GM19238 (cell line): Measurements from ENCODE around the gene RMI2.

ENCODE experiments used
- DNase-seq: peaks from one replicate; pipeline ENCODE4 v3.0.0; 2011; ENCODE audit warnings: low spot score; ENCODE audit not compliant: insufficient read length

Gene RMI2

GRCh38 chr16:11380836-11381235, 35.6 kb downstream of the RMI2 start:
- DNase-seq, result no peak

DNA sequence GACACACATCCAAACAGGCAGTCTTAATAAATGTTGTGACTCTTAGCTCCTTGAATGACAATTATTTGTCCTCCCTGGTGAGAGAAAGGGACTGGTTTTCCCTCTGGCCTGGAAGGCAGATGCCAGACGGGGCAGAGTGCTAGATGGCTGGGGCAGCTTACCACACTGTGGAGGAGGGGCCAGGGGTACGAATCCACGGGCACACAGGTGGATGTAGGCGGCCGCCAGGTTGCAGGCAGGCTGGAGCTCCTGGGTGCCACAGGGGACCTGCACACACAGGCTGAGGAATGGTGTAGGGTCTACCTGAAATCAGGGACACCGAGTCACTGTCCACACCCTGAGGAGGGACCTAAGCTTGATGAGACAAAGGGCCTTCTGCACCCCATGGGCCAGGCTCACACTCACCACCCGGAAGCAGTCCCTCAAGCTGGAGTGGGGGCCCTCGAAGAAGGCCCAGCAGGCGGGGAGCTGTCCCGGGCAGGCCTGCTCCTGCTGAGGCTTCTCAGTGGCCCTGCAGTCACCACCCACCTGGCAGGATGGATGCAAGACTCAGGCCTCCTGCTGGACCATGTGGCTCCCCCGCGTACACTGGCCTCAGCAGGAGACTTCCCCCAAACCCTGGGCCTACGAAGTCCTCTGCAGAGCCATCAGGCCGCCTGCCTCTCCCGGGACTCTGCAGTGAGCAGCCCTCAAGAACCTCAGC, 38.4 kb downstream of the RMI2 start:
- DNase-seq, result no peak

DNA sequence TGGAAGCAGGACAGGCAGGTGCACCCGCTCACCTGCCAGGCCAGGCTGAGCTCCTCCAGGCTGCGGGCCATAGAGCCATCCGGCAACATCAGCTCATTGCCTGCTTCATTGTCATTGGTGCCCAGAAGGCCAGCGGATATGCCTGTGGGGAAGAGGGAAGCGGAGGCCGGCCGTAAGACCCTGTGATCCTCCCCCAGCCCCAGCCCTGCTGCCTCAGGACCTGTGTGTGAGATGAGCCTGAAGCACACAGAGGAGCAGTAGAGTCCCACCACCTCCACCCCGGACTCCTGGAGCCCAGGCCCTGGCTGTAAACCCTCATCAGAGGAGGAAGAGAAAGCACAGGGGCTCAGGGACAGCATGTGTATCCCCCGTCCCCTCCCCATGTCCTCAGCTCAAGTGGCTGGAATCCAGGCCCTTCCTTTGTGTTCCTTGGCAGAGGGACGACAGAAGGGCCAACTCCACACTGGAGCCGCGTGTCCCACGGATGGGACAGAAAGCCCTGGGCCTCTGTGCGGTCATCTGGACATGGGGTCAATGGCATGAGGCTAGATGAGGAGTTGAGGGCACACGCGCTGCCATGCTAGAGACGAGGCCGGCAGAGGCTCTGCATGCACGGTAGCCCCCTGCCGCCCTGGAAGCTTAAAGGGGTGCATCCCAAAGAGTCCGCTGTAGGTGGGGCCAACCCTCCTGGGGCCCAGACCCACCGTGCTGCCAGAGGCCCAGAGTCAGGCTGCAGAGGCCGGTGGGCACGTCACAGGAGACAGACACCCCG, 39.1 kb downstream of the RMI2 start:
- DNase-seq, result no peak

DNA sequence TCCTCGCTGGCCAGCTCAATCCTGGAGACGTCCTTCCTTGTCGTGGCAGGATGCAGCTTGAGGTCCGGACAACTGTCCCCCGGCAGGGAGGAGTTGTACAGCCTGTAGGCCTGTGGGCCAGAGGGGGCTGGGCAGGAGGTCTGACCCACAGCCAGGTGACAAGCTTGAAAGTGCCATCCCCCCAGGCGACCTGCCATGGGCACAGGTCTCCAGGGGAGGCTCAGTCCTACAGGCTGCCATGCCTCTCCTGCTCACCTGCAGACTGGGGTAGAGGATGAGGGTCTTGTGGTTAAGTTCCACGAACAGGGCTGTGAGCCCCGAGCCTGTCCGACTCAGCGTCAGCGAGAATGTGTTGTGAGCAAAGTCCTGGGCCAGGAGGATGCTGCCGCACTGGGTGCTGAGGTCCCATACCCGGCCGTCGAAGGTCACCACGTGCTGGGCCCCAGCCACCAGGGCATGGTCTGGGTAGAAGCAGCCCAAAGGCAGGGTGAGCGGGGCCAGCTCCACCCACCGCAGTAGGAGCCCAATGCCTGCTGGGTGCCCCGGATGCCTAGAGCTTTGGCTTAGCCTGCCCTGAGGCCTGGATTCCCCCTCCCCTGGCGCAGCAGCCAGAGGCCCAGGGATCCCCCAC, 39.8 kb downstream of the RMI2 start:
- DNase-seq, result no peak

DNA sequence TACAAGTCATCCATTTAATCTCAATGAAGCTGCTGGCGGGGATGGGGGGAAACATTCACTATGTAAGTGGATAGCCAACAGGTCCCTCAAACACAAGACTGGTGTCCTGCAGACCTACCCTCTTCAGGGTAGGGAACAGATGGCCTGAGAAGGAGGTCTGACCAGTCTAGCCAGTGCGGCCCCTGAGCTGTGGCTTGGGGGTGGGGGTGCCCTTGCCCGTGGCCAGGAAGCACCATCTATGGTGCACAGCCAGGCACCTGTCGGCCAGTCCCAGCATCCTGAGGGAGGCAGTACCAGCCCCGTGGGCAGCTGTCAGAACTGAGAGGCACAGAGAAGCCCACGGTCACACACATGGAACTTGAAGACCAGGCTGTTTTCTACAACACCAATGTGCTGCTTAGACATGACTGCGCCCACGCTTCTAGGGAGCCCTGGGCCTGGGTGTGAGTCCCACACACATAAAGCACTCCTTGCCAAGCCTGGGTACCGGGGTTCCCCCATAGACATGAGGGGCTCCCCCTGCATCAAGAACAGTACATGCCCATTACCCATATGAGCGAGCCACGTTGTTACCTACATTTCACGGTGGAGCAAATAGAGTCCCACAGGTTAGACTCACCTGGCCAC, 40.9 kb downstream of the RMI2 start:
- DNase-seq, result no peak

GRCh38 chr16:11386791-11387546, 41.7 kb downstream of the RMI2 start:
- no peak for DNase-seq

DNA sequence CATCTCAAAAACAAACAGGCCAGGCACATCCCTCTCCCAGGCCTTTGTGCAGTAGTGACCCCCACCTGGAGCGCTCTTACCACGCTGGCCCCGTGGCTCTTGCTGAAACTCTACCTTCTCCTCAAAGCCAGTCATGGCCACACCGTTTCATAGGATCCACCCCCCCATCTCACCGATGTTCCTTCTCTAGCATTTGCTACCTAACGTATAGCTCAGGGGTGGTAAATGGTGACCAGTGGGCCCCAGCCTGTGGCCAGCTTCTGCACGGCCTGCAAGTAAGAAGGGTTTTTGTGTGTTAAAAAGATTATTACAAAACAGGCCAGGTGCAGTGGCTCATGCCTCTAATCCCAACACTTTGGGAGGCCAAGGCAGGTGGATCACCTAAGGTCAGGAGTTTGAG, 43.8 kb downstream of the RMI2 start:
- DNase-seq, result no peak

- DNase-seq, result no peak
These were observed 44.6 kb downstream of the RMI2 start for GRCh38 chr16:11389631-11390565.

DNA sequence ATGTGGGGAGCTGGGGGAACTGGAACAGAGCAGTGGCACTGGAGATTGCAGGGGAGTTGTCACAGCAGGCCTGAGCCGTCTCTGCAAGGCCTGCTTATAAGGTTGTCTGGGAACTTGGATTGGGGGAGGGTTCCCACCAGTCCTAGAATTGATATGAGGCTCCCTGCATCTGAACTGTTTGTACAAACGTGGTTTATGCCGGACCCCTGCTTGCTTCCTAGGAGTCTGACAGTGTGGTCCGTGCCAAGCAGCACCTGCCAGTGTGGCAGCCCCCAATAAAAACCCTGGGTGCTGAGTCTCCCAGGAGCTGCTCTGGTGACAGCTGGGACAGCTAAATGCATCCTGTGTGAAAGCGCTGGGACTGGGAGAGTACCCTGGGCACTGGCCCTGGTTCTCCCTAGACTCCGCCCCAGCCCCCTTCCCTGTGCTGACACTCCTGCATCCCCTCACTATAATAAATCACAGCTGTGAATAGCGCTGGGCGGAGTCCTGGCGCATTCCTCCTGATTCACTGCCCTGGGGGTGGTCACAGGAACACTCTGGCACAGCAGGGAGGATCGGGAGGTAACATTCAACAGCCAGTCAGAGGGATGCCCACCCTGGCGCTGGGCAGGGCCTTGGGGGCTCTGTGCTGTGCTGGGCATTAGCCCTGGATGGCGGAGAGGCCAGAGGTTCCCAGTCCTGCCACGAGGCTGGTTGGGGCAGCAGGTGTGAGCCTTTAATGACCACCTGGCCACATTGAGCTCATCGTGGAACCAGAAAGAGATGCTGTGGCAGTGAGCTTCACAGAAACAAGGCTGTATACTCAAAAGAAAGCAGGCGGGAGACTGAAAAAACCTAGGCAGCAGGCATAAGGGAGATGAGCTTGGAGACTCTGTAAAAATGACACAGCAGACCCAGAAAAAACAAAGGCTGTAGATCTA, 45.6 kb downstream of the RMI2 start:
- no peak for DNase-seq

DNA sequence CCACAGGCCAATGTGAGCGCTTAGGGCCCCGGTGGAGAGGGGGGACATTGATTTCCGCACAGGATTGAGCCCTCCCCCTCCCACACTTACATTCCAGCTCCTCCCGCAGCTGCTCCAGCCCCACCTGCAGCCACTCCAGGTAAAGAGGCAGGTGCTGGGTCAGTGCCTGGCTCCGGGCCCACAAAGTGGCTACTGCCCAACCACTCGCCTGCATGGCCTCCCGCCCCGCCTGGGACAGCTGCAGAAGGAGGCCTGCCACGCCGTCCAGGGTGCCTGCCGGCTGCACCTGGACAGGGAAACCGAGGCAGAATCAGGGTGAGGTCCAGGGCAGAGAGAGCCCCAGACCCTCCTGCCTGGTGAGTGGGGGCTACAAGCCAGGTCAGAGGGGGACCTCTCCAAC, 46.3 kb downstream of the RMI2 start:
- no peak for DNase-seq

DNA sequence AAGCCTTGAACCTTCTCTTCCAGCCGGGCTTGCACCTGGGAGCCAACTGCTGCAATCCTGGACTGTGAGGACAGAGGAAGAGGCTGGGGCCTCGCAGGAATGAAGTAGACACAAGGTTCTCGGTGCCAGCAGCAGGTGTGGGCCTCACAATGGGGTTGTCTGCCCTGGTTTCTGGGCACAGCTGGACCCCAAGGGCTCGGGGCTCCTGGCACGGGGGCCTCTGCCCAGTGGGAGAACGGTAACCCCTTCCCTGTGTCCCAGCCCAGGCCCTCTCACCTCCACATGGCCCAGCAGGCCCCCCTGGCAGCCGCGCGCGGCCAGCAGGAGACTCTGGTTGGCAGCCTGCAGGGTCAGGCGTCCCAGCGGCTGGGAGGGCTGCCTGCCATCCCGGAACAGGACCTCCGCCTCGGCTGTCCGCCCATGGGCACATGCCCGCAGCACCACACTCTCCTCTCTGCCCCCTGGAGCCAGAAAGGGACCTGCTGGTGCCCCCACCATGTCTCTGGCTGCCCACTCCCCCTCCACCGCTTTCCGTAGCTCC, 46.9 kb downstream of the RMI2 start:
- no peak for DNase-seq

GRCh38 chr16:11393366-11393765, 48.1 kb downstream of the RMI2 start:
- no peak for DNase-seq

GRCh38 chr16:11393861-11394592, 48.8 kb downstream of the RMI2 start:
- DNase-seq, result no peak

DNA sequence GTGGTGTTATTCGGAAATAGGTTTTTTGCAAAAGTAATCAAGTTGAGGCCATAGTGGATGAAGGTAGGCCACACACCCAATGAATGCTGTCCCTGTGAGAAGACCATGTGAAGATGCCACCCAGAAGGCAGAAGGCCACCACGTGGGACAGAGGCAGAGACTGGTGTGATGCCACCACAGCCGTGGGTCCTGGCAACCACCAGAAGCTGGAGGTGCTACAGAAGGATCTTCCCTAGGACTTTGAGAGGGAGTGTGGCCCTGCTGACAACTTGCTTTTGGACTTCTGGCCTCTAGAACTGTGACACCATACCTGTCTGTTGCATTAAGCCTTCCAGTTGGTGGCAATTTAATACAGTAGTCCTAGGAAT, 49.3 kb downstream of the RMI2 start:
- DNase-seq, result no peak

DNA sequence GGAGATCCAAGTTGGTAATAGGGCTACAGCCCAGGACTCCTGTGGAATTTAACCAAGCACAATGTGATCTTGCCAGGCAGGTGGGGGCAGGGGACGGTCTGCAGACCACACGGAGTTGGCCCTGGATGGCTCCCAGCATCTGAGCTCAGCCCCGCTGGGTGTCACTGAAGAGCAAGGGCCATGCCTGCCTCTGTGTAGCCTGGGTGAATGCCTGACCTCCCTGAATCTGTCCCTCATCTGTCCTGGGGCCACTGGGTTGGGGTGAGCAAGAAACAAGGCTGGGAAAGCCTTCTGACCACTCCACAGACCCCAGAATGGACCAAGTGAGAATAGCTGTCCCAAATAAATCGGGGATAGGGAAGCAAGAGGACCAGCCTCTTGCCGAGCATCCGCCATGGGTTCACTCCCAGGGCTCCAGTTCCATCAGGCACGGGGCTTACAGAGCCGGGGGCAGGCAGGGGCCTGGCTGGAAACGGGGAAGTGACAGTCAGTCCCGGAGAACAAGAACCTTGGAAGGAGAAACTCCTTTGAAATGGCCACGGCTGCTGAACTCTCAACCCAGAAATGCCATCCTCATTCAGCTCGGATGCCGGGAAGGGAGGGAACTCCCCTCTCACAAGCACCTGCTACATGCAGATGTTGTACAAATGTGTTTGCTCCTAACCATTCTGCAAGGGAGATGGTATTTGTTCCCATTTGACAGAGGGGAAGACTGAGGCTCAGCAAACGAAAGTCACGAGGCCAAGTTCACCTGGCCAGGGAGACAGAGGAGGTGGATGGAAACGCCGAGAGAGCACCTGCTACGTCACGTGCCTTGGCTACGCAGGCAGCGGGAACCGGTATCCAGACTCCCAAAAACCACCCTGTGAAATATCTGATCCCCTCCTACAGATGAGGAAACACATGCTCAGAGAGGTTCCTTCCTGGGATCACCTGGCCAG, 50.0 kb downstream of the RMI2 start:
- DNase-seq, result no peak

- DNase-seq, result no peak
These were observed 50.6 kb downstream of the RMI2 start for GRCh38 chr16:11395949-11396240.
